Measurements from ENCODE around the gene FRAT1.

- TF ChIP-seq CTCF (IDR thresholded peaks at IDR 0.05) (no peak), EZH2 (IDR thresholded peaks at IDR 0.05; ENCODE audit: borderline replicate concordance, insufficient read depth, low read depth, low read length, poor library complexity, severe bottlenecking) (no peak)
Measured at GRCh38 chr10:97321032-97321803, 2.1 kb downstream of the FRAT1 start.
